NCI-H146 treated with DMSO at 0.1 percent for 48 hours (cell line): ENCODE results near the gene SLAMF1.
"Not testable (repeated sequence)": the region's sequence is repeated elsewhere in the genome, so short reads cannot be mapped to it uniquely, and the experiment has no call there.

Experiments
- DNase-seq: peaks from one replicate; lab custom pipeline; 2025; ENCODE audit not compliant: unreplicated experiment; lab: John Stamatoyannopoulos, UW

Gene SLAMF1, protein sequence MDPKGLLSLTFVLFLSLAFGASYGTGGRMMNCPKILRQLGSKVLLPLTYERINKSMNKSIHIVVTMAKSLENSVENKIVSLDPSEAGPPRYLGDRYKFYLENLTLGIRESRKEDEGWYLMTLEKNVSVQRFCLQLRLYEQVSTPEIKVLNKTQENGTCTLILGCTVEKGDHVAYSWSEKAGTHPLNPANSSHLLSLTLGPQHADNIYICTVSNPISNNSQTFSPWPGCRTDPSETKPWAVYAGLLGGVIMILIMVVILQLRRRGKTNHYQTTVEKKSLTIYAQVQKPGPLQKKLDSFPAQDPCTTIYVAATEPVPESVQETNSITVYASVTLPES

DNA sequence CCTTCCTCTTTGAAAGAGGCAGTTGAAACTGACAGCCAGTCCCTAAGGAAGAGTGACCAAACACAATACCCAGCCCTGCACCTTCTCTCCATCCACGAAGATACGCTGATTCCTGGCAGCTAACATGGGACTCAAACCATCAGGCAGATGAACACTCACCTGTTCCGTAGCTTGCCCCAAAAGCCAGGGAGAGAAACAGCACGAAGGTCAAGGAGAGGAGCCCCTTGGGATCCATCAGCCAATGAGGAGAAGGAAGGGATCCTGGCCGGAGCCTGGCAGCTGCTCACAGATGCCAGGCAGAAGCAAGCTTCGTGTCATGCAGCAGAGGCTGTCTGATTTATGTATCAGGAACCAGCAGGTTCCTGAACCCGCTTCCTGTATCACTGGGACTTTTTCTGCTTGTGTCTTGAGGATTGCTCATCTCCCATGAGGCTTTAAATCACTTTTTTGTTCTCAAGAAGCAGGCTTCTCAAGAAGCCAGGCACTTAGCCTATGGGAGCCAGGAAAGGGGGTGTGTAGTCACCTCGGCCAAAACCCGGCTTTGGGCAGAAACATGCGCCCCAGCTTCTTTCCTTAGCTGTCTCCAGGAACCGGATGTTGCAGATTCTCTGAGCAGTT is at the start of gene SLAMF1:
Gene SLAMF1, minus strand, starts transcription at position 334 of the 618 bp plus-strand sequence. Its CDS starts 99 bp downstream, at position 235.
- no peak for DNase-seq

DNA sequence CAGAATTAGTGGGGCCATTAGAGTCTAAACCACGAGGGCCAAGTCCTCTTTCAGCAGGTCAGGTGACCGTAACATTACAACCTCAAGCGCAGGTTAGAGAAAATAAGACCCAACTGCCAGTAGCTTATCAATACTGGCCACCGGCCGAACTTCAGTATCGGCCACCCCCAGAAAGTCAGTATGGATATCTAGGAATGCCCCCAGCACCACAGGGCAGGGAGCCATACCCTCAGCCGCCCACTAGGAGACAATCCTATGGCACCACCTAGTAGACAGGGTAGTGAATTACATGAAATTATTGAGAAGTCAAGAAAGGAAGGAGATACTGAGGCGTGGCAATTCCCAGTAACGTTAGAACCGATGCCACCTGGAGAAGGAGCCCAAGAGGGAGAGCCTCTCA is 45.5 kb upstream of the SLAMF1 start:
- DNase-seq, result not testable (repeated sequence)

DNA sequence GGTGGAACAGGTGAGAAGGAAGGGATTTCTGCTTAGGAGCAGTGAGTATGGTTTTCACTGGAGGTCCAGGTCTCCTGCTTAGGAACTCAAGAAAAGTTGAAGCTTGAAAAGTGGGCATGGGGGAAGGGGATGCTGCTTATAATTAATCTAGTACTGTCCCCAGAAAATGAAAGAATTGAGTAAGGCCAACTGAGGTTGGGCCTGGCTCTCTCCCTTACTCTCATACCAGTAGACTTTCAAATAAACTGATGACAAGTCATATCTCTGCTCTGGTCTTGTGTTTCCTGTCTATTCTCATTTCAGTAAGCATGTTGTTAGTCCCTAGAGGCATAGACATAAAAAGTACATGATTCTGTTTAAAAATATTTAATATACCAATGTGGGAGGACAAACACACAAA is 38.4 kb upstream of the SLAMF1 start:
- DNase-seq, result no peak

DNA sequence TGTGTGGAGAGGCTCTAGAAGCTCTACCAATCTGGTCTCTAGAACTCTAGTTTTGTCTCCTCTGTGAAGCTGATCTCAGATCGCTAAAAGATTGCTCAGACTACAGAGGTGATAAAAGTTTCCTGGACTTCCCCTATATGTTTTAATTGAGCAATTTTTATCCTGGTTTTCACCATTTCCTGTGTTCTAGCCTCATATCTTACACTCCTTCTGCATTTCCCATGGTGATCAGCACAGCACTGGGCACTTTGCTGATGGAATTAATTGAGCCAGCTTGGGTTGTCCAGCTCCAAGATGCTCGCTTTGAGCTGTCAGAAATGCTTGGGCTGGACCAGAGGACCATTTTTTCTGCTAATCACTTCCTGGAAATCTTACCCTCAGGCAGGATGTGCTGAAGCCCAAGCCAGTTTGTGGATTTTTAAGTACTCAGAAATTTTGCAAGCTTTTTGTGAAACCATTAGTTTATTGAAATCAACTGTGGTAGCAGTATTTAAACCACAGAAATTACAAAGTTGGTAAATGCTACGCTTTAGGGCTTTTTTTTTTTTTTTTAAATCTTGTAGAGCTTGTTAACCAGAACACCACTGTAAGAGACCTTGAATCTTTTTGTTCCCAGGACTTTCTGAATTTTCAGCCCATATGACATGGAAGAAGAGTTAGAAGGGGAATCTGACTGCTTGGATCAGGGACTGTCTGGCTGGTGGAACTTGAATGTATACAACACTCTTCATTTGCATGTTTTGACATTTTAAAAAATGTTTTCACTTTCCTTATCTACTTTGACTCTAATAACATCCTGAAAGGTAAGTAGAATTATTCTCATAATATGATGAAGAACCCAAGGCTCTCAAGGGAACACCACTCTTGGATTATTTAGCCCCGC is 36.4 kb upstream of the SLAMF1 start:
- no peak for DNase-seq

DNA sequence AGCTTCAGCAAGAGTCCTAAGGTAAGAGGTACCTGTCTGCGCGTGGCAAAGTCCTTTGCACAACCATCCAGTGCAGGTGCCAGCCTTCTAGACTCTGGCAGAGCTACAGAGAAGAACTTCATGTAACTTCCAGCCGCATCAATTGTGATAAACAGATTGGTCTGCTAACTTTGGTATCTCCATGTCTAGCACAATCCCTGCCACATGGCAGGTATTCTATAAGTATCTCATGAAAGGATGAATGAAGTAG is 35.0 kb upstream of the SLAMF1 start:
- no peak for DNase-seq

DNA sequence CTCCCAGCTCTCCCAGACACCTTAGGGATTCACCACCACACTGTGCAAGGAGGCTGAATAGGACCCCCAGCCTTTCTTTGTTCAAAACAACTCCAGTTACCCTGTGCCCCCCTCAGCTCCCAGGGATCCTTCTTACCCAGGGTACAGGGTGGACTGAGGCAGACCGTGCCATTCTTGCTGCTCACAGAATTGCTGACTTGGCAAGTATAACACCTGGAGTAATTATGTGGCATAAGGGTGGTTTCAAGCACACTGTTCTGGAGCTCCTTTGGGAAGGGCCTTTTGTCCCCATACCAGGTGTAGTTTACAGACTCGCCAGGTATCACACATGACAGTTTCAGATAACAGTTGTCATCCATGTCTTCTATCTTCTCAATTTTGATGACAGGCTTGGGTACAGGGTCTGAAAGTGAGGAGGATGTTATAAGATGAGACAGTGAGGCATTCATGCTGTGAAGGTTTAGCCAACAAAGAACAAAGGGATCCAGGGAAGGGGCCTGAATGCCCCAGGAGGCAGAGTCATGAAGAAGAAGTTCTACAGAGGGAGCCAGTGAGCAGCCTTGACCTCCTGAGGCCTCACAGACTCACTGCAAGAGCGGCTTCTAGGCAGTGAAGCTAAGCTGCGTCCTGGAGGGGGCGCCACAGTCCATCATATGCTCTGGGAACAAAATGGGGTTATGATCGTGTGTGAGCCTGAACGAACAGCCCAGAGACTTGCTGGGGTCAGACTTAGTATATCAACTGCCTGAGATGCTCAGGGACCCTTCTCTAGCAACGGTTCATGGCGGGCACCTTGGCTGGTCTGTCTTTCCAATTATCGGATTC is 34.4 kb upstream of the SLAMF1 start:
- no peak for DNase-seq

DNA sequence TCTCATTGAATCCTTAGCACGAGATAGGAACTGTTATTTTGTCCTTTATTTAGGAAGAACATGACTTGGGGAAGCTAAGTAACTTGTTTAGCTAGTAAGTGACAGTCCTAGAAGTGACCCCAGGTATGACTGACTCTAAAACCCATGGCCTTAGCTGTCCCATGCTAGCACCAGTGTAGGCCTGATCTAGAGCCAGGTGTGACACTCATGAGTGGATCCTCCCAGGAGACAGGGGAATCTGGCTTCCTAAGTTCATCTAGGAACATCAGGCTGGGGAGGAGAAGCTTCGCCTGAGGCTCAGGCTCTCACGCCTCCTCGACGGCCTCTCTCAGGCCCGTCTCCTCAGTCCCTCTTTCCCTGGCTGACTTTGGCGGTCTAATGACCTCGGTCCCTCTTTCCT is 33.6 kb upstream of the SLAMF1 start:
- DNase-seq, result no peak

DNA sequence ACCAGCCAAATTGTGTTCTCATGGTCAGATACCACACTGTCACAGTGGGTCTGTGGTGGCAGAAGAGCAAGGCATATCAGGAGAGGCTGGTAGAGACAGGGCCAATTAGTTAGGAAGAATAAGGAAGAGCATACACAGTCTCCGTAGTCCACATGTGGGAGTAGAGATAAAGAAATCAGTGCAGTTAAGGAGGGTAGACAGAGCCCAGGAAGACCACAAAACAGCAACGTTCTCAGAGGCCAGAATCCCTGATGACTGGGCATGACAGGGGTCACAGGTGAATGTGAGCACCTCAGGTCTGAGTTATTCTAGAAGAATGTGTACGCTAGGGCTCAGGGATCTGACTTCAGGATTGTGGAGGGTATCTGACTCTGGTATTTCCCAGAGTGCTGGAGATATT is 33.0 kb upstream of the SLAMF1 start:
- DNase-seq, result no peak

DNA sequence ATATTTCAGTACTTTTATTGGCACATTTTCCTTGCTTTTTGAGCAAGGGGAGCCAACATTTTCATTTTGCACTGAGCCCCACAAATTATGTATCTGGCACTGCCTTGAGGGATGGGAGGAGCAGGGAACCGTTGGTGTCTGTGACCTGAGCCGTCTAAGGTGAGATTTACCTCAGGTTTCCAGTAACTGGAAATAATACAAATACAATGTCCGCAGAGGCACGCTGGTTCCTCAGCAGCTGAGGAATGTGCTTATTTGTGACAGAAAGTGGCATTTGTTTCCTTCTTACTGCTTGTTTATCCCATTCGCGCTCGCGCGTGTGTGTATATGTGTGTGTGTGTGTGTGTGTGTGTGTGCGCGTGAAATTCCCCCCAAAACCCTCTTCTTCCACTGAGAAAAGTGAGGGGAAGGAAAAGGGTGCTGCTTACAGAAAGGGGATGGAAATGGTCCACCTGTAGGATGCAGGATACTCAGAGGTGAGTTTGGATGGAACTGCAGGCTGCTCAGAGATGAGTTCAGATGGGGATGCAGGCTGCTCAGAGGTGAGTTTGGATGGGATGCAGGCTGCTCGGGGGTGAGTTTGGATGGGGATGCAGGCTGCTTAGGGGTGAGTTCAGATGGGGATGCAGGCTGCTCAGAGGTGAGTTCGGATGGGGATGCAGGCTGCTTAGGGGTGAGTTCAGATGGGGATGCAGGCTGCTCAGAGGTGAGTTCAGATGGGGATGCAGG is 30.2 kb upstream of the SLAMF1 start:
- DNase-seq, result no peak

DNA sequence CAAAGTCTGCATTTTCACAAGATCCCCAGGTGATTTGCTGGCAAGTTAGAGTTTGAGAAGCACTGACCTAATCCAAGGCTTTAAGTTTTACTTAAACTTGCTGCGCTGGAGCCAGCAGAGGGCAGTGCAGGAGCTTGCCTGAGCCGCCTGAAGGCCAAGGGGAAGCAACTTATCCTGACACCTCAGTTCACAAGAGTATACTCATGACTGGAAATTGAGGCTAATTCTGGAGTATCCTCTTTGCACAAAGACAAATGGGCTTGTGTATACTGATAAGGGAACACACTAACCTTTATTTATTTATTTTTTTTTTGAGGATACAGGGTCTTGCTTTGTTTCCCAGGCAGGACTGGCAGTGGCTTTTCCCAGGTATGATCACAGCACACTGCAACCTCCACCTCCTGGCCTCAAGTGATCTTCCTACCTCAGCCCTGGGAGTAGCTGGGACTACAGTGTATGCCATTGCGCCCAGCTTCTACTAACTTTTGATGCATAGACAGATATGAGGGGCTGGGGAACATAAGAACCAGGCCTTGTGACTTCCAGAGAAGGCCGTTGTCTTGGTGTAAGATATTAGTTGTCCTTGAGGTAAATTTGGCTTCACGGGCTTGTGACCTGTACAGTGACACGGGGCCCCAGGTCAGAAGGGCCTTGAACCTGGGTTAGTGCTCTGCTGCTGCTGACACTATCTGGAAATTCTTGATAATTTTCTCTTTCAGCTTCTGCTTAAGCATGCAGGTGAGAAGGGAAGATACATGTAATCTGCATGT is 29.0 kb upstream of the SLAMF1 start:
- DNase-seq, result no peak

DNA sequence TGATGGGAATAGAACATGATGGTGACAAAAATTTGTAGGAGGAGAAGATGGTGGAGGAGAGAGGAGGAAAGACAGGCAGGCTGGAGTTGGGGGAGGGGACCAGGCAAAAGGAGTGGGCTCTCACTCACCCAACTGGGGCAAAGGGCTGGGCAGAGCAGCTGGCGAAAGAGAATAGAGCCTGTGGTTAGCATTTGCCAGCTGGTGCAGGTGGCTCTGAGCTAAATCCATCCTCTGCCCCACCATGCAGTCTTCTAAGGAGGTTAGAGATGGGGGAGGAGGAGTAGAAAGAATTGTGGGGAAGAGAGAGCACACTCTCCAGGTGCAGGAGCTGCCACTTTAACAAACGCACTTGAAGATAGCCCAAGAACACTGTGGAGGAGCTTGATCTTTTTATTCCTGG is 27.6 kb upstream of the SLAMF1 start:
- DNase-seq, result no peak

DNA sequence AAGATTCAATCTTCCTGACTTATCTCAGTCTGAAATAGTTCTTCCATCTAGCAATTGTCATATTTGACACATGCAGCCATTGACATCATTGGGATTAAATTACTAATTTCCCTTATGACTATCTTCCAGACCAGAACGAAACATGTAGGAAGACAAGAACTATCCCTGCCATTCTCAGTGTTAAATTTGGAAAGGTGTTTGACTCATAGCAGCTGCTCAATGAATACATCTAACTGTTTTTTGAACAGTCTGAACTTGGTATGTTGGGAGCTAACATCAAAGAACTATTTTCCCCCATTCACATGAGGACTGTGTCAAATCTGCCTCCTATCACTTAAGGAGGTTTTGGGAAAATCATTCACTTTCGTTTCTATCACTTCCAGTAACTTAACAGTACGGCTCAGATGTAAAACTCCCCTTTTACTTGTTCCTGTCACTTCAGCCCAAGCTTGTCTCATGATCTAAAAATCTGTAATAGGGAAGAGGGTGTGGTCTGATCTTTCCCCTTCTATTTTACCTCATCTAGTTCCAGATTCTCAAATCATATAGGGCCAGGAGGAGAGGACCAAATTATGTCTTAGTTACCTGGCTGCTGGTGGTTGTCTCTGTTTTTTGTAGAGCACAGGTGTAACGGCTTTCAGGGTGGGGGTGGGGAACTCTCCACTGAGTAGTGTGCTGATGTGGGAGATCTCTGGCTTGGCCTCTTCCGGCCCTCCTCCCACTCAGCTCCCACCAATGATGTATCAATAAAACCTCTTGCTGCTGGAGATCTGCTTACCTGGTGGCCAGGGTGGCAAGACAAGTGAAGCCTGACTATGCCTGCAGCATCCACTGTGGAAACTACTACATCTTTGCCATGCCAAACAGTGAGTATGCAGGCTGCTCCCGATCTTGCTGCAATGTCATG is 26.2 kb upstream of the SLAMF1 start:
- no peak for DNase-seq

DNA sequence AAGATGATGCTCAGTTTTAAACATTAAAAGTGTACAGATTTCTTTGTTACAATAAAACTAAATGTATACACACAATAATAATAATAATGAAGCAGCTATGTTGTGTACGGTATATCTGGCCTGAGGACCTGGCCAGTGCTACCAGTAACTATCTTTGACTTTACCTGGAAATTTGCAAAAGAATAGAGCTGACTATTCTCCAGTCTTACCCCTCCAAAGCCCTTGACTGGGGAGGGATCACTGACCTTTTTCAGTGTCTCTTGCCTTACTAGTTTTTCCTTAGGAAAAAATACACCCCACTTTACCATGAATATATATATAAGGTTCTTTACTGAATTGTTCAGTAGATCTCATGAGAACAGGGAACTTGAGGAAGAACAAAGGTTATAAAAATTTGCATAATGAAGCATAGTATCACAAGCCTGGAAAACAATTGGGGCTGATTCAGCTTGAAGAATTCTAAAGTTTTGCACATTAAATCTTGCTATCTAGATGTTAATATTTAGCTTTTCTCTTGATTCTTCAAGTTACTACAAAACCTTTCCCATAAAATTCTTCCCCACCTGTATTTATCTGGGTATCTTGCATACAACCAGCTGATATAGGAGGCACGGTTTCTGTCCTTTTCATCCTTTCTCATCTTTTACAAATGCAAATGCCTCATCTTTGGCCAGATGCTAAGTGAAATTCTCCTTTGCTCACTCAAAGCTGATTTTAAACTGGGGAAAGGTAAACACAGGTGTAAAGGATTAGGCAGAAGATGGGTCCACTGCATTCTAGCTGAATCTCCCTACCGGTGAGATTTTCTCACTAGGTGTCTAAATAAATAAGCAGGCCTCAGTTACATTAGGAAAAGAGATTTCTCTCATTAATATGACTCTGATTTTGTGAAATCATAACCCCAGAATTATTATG is 25.0 kb upstream of the SLAMF1 start:
- DNase-seq, result no peak

DNA sequence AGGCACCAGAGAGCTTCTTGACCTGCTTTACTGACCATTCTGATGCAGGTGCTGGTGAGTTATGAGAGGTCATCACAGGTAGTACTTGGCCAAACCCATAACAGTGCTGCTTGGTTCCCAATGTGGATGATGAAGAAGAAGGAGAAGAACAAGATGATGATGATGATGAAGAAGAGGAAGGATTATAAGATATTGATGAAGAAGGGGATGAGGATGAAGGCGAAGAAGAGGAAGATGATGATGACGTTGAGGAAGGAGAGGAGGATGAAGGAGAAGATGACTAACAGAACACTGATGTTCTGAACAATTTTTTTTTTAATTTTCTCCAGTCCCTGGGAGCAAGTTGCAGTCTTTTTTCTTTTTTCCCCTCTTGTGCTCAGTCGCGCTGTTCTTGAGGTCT is 23.9 kb upstream of the SLAMF1 start:
- DNase-seq, result no peak

DNA sequence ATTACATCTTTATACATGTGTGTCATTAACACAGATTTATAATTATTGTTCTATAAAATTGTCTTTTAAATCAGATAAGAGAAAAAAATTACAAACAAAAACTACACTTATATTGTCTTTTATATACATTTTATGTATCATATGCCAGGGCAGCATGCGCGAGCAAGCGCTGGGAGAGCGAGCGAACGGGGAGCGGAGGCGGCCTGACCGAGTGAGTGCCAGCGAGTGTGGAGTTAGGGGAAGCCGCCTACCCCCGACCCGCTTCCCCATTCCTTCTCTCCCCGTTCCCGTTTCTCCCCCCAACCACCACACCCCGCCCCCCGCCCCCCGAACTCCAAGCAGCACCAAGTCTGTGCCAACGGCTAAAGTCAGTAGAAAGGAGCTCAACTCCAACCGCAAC is 23.0 kb upstream of the SLAMF1 start:
- DNase-seq, result no peak

DNA sequence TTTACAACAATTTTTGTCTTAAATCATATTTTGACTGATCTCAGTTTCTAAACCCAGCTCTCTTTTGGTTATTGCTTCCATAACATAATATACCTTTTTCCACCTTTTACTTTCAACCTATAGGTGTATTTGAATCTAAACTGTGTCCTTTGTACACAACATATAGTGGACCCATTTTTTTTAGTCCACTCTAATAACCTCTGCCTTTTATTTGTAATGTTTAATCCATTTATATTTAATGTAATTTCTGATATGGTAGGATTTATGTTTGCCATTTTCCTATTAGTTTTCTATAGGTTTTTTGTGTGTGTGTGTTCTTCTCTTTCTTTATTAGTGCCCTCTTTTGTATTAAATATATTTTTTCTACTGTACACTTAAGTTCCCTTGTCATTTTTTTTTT is 22.4 kb upstream of the SLAMF1 start:
- no peak for DNase-seq

DNA sequence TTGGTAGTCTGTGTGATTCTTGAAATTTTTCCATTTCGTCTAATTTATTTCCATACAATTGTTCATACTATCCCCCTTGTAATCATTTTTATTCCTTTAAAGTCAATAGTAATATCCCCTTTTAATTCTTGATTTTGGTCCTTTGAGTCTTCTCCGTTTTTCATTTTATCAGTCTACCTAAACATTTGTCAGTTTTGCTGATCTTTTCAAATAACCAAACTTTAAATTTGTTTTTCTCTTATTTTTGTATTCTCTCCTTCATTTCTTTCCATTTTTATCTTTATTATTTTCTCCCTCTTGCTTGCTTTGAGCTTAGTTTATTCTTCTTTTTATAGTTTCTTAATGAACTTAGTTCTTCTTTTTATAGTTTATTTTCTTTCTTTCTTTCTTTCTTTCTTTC is 21.1 kb upstream of the SLAMF1 start:
- no peak for DNase-seq

DNA sequence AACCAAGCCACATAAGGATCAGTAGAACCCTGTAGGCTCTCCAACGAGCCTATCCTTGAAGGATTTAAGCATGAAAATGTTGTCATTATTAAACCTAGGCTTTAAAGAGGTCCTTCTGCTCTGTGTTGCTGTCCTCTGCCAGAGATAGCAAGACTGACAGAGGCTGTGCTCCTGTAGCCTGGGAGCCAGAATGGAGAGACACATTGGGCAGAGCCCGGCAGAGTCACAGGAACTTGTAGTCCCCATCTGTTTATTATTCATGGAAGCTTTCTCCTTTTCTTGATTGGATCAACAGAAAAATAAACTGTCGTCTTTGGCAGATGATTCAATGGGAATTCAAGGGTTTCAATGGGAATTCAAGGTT is 19.2 kb upstream of the SLAMF1 start:
- no peak for DNase-seq
